OCI-LY1 (cell line): ENCODE measurements around the gene MYBBP1A.

Experiments used
- H2AFZ ChIP-seq: fragments of 200-600 bp; sonication (generic), shearing (Covaris generic); 2 replicates; pipeline ENCODE4 v1.6.0; 2014; ENCODE audit warnings: antibody characterized with exemption, mild to moderate bottlenecking, low read length
- H3F3A ChIP-seq: fragments of 200-600 bp; sonication (generic), shearing (Covaris generic); 2 replicates; pipeline ENCODE4 v1.6.0; 2014; ENCODE audit warnings: mild to moderate bottlenecking, antibody characterized with exemption, low read length, moderate library complexity; ENCODE audit not compliant: insufficient read depth
- H3K27ac ChIP-seq: fragments of 200-600 bp; sonication (generic); 2 replicates; pipeline ENCODE4 v1.5.1; 2014; ENCODE audit warnings: low read length, mixed run types, mild to moderate bottlenecking, low read depth; ENCODE audit not compliant: poor library complexity, severe bottlenecking
- H3K27me3 ChIP-seq: fragments of 200-600 bp; sonication (generic); 2 replicates; pipeline ENCODE4 v1.6.0; 2014; ENCODE audit warnings: antibody characterized with exemption, mild to moderate bottlenecking, low read length, moderate library complexity; ENCODE audit not compliant: insufficient read depth
- H3K36me3 ChIP-seq: fragments of 200-600 bp; sonication (generic); 2 replicates; pipeline ENCODE4 v1.6.1; 2014; ENCODE audit warnings: mild to moderate bottlenecking, antibody characterized with exemption, low read length, moderate library complexity, mixed read lengths; ENCODE audit not compliant: insufficient read depth
- H3K4me1 ChIP-seq: fragments of 200-600 bp; sonication (generic); 2 replicates; pipeline ENCODE4 v1.5.1; 2014; ENCODE audit warnings: mild to moderate bottlenecking, low read length, moderate library complexity; ENCODE audit not compliant: insufficient read depth, severe bottlenecking
- H3K4me2 ChIP-seq: fragments of 200-600 bp; sonication (generic), shearing (Covaris generic); 2 replicates; pipeline ENCODE4 v1.6.1; 2014; ENCODE audit warnings: low read length
- H3K4me3 ChIP-seq: fragments of 200-600 bp; sonication (generic); 2 replicates; pipeline ENCODE4 v1.5.1; 2014; ENCODE audit warnings: low read length, low read depth, mild to moderate bottlenecking, mixed read lengths; ENCODE audit not compliant: poor library complexity, severe bottlenecking
- H3K79me2 ChIP-seq: fragments of 200-600 bp; shearing (Covaris generic); 2 replicates; pipeline ENCODE4 v1.6.1; 2016; ENCODE audit warnings: mixed run types, low read length, mixed read lengths; ENCODE audit not compliant: insufficient read depth
- H3K9ac ChIP-seq: fragments of 200-600 bp; sonication (generic), shearing (Covaris generic); 2 replicates; pipeline ENCODE4 v1.6.1; 2014; ENCODE audit warnings: mild to moderate bottlenecking, low read length, mixed read lengths
- H3K9me2 ChIP-seq: fragments of 200-600 bp; sonication (generic), shearing (Covaris generic); 2 replicates; pipeline ENCODE4 v1.6.1; 2014; ENCODE audit warnings: low read depth, mild to moderate bottlenecking, low read length, mixed read lengths
- H3K9me3 ChIP-seq: fragments of 200-600 bp; shearing (Covaris generic); 2 replicates; pipeline ENCODE4 v1.6.1; 2014; ENCODE audit warnings: low read length, mixed read lengths
- H4K20me1 ChIP-seq: fragments of 200-600 bp; sonication (generic), shearing (Covaris generic); 2 replicates; pipeline ENCODE4 v1.6.0; 2016; ENCODE audit warnings: mild to moderate bottlenecking, low read length; ENCODE audit not compliant: insufficient read depth
- EZH2 ChIP-seq: fragments of 200-600 bp; sonication (generic), shearing (Covaris generic); IDR thresholded peaks from 2 replicates; pipeline ENCODE4 v1.8.0; 2017; ENCODE audit warnings: borderline replicate concordance, mixed run types, mild to moderate bottlenecking, antibody characterized with exemption, low read length, moderate library complexity, mixed read lengths
- TF ChIP-seq, protein P1 (sequence below): fragments of 200-600 bp; sonication (generic), shearing (Covaris generic); IDR thresholded peaks from 2 replicates; pipeline ENCODE4 v1.5.1; 2017; ENCODE audit warnings: mild to moderate bottlenecking, antibody characterized with exemption, low read length, moderate library complexity, mixed read lengths

MYBBP1A gene

GRCh38 chr17:4599505-4600281 lies 44.5 kb upstream of the MYBBP1A start:
- H3K27ac ChIP-seq: no peak overlapping the region
- H3K9ac ChIP-seq: no peak overlapping the region
- no peak overlapping the region for H2AFZ ChIP-seq
- H3K4me2 ChIP-seq: no peak overlapping the region
- no peak overlapping the region for H3K4me3 ChIP-seq
- no peaks in the 10 kb centered on the region for H3K4me1 ChIP-seq
- no peaks in the 10 kb centered on the region for H3K79me2 ChIP-seq
- no peaks in the 10 kb centered on the region for H3K9me2 ChIP-seq
- TF ChIP-seq, protein P1, sequence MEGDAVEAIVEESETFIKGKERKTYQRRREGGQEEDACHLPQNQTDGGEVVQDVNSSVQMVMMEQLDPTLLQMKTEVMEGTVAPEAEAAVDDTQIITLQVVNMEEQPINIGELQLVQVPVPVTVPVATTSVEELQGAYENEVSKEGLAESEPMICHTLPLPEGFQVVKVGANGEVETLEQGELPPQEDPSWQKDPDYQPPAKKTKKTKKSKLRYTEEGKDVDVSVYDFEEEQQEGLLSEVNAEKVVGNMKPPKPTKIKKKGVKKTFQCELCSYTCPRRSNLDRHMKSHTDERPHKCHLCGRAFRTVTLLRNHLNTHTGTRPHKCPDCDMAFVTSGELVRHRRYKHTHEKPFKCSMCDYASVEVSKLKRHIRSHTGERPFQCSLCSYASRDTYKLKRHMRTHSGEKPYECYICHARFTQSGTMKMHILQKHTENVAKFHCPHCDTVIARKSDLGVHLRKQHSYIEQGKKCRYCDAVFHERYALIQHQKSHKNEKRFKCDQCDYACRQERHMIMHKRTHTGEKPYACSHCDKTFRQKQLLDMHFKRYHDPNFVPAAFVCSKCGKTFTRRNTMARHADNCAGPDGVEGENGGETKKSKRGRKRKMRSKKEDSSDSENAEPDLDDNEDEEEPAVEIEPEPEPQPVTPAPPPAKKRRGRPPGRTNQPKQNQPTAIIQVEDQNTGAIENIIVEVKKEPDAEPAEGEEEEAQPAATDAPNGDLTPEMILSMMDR: no peak
- no peak for TF ChIP-seq EZH2
- no peaks in the 10 kb centered on the region for H3K9me3 ChIP-seq
- no peaks in the 10 kb centered on the region for H3F3A ChIP-seq
- no peaks in the 10 kb centered on the region; the same call in 1 of the 2 replicates for H3K27me3 ChIP-seq
- no peaks in the 10 kb centered on the region for H4K20me1 ChIP-seq
- H3K36me3 ChIP-seq: no peaks in the 10 kb centered on the region

DNA sequence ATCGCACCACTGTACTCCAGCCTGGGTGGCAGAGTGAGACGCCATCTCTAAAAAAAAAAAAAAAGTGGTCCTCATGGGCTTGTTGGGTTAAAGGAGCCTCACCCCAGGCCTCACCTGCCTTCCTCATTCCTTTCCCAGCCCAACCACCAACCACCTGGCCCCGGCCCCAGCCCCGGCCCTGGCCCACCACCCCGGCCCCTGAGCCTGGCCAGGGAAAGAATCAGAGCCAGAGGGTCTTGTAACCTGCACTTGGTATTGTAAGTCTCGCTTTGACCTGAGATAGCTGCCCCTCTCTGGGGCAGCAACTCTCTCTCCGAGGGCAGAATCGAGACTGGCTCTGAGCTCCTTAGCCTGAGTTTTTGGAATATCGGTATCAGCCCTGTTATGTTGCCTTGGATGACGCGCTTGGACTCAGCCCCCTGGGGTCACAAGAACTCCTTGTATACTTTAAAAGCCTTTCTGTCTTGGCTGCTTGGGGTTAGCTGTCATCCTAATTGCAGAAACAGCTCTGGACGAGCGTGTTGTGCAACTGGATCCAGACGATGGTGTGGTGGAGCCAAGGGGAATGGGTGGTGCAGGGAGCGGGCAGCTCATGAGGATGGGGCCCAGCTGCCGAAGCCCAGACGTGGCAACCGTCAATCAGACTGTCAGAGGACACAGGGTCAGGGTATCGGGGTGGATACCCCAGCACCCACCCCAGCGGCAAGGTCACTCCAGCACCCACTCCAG lies 43.8 kb upstream of the MYBBP1A start:
- Histone ChIP-seq H3F3A (no peaks in the 10 kb centered on the region), H2AFZ (no peak overlapping the region), H3K4me1 (no peaks in the 10 kb centered on the region), H3K9ac (no peak overlapping the region), H3K4me3 (no peak overlapping the region), H3K36me3 (no peaks in the 10 kb centered on the region), H3K27me3 (no peaks in the 10 kb centered on the region; the same call in 1 of the 2 replicates), H3K4me2 (no peak overlapping the region), H4K20me1 (no peaks in the 10 kb centered on the region), H3K9me3 (no peaks in the 10 kb centered on the region), H3K79me2 (no peaks in the 10 kb centered on the region), H3K27ac (no peak overlapping the region), H3K9me2 (no peaks in the 10 kb centered on the region)
- no peak for TF ChIP-seq EZH2
- TF ChIP-seq, protein P1: no peak

GRCh38 chr17:4597975-4598374 lies 42.8 kb upstream of the MYBBP1A start:
- no peaks in the 10 kb centered on the region for H3K9me3 ChIP-seq
- no peaks in the 10 kb centered on the region for H3K9me2 ChIP-seq
- no peak overlapping the region for H3K4me3 ChIP-seq
- no peak overlapping the region for H3K27ac ChIP-seq
- H4K20me1 ChIP-seq: no peaks in the 10 kb centered on the region
- H2AFZ ChIP-seq: no peak overlapping the region
- no peaks in the 10 kb centered on the region; the same call in 1 of the 2 replicates for H3K27me3 ChIP-seq
- no peaks in the 10 kb centered on the region for H3F3A ChIP-seq
- no peaks in the 10 kb centered on the region for H3K4me1 ChIP-seq
- no peak overlapping the region for H3K4me2 ChIP-seq
- H3K79me2 ChIP-seq: no peaks in the 10 kb centered on the region
- H3K36me3 ChIP-seq: no peaks in the 10 kb centered on the region
- TF ChIP-seq, protein P1: no peak
- H3K9ac ChIP-seq: no peak overlapping the region
